HFF-Myc (cell line): Measurements from ENCODE around the gene SEPTIN10.
"Not testable (repeated sequence)": the region's sequence is repeated elsewhere in the genome, so short reads cannot be mapped to it uniquely, and the experiment has no call there.

Source experiments
- DNase-seq: peaks from one replicate; pipeline ENCODE4 v3.0.0-alpha.2; 2011; ENCODE audit warnings: low read depth; ENCODE audit errors: extremely low read depth
- H3K4me3 ChIP-seq: replicated peaks from 2 replicates; pipeline ENCODE4 v1.5.1; 2011; ENCODE audit warnings: low read depth, mild to moderate bottlenecking, control low read depth, low read length
- TF ChIP-seq, protein P1 (sequence below): IDR thresholded peaks from 2 replicates; pipeline ENCODE4 v1.5.1; 2012; ENCODE audit warnings: mild to moderate bottlenecking, low read depth, low read length, control low read depth; ENCODE audit errors: missing control alignments

Gene SEPTIN10

DNA sequence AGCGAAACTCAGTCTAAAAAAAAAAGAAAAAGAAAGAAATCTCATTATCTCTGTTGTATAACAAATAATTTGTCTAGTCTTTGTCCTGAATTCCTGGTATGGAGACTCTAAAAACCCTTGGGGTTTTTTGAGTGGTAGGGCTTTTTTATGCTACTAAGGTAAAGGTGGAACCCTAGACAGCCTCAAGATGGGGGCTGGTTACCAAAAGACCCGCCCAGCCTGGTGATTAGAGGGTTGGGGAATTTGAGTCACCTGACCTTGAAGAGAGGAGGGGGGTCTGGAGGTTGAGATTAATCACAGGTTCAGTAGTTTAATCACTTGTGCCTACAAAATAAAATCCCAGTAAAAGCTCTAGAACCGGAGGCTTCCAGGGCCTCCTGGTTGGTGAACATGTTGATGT, 18.0 kb upstream of the SEPTIN10 start:
- DNase-seq: no peak
- H3K4me3 ChIP-seq: no peak overlapping the region
- TF ChIP-seq, protein P1, sequence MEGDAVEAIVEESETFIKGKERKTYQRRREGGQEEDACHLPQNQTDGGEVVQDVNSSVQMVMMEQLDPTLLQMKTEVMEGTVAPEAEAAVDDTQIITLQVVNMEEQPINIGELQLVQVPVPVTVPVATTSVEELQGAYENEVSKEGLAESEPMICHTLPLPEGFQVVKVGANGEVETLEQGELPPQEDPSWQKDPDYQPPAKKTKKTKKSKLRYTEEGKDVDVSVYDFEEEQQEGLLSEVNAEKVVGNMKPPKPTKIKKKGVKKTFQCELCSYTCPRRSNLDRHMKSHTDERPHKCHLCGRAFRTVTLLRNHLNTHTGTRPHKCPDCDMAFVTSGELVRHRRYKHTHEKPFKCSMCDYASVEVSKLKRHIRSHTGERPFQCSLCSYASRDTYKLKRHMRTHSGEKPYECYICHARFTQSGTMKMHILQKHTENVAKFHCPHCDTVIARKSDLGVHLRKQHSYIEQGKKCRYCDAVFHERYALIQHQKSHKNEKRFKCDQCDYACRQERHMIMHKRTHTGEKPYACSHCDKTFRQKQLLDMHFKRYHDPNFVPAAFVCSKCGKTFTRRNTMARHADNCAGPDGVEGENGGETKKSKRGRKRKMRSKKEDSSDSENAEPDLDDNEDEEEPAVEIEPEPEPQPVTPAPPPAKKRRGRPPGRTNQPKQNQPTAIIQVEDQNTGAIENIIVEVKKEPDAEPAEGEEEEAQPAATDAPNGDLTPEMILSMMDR: no peak

DNA sequence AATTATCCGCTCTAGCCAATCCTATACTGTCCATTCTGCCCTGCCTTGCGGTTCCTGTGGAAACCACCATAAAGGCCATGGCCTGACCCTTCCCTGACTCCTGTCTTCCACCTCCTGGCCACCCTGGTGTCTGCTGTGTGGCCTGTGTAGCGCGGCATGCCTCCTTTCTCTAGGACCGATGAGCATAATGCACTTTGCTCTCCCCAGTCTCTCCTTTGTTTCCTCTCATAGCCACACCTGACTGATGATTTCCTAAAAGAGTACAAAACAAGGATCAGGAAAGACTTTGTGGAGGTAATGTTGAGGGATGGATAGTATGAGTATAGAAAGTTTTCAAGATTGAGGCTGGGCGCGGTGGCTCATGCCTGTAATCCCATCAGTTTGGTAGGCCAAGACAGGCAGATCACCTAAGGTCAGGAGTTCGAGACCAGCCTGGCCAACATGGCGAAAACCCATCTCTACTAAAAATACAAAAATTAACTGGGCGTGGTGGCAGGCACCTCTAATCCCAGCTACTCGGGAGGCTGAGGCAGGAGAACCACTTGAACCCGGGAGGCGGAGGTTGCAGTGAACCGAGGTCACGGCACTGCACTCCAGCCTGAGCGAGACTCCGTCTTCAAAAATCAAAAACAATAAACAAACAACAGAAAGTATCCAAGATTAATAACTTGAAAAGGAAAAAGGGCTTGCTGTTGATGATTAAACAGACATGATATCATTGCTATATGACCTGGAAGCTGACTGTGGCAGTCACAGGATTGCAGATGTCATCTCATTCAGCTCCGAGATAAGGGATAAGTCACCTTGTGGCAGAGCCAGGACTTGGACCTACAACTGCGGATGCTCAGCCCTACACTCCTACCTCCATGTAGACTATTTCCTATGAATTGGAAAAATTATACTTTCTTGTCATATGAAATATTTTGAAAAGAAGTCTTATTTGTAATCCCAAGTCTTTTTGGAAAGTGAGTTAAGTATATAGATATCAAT, 17.0 kb upstream of the SEPTIN10 start:
- DNase-seq: no peak
- H3K4me3 ChIP-seq: no peak overlapping the region
- TF ChIP-seq, protein P1: no peak

DNA sequence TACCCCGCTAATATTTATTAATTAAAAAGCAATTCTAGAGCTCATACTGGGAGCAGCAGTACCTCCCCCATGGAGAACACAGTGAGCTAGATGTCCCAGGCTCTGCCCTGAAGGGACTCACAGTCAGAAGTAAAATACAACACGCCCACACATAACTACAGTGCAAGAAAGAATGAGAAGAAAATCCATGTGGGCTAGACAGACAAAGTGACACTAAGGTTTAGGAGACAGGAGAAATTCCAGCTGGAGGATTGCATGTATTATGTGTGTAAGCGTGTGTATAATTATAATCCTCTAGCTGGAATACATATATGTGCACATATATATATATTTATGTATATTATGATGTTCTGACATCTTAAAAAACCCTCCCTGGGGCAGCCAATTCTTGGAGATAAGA, 16.1 kb upstream of the SEPTIN10 start:
- TF ChIP-seq, protein P1: no peak
- H3K4me3 ChIP-seq: no peak overlapping the region
- DNase-seq: no peak

DNA sequence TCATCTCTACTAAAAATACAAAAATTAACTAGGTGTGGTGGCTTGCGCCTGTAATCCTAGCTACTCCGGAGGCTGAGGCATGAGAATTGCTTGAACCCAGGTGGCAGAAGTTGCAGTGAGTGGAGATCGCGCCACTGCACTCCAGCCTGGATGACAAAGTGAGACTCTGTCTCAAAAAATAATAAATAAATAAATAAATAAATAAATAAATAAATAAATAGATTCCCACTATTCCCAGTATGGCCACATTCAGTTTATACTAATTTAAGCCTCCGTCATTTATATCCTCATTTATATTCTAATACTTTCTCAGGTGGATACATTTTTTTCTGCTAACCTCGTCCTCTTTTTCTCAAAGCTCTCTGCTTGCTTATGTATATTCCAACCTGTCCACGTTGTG, 14.6 kb upstream of the SEPTIN10 start:
- not testable (repeated sequence) for DNase-seq, H3K4me3 ChIP-seq

DNA sequence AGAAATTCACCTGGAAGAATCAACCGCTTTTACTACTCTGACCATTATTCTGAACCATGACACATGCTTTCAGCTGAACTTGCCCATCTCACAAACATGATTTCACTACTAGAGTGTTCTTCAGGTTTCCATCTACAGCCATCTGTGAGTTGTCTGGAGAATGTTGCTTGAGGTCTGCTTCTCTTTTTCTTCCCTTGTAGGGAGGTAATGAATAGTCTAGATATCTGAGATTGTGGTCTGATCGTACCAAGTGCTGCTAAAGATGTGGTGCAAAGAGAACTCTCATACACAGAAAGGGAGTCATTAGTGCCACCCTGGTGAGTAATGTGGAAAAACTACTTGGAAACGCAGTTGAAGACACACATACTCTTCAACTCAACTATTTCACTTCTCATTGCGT, 10.6 kb upstream of the SEPTIN10 start:
- TF ChIP-seq, protein P1: no peak
- DNase-seq: no peak
- H3K4me3 ChIP-seq: no peak overlapping the region

DNA sequence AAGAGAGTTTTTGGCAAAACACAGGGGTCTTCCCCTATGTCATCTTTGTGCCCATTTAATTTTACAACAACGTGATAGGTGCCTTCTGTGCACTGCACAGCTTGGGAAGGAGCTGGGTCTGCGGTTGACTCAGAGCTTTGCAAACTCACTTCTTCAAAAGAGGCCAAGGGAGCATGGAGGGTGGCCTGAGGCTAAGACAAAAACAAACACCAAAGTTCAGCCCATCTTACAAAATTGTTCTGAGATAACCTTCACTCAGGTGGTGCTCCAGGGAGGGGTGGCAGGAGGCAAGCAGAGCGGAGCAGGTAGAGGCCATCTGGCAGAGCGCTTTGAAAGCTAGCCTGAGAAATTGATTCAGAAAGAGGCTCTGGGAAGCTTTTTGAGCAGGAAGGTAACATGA, 10.2 kb upstream of the SEPTIN10 start:
- H3K4me3 ChIP-seq: no peak overlapping the region
- TF ChIP-seq, protein P1: no peak
- DNase-seq: no peak

DNA sequence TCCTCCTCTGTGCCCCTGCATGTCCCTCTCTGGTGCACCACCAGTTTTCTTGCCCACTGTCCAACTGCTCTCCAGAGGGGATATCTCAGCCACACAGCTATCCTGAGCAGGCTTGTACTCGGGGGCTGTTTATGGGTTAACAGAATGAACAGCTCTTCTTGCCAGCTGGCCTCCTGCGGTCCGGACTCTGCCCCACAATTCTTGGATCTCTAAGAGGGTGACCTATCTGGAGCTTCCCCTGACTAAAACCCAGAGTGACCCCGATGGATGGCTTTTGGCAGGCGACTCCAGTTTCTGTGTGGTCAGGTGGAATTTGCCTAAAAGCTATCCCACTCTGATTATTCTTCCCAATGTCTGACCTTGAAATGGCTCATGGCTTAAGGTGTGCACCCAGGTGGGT, 9.5 kb upstream of the SEPTIN10 start:
- no peak overlapping the region for H3K4me3 ChIP-seq

More for the DNA sequence above, 9.5 kb upstream of the SEPTIN10 start:
- TF ChIP-seq, protein P1: no peak
- no peak for DNase-seq
